NCI-H146 (cell line): ENCODE results near the gene STIM2.

Experiments used
- DNase-seq: peaks from one replicate; lab custom pipeline; 2025; lab: John Stamatoyannopoulos, UW

STIM2 gene

GRCh38 chr4:26837993-26838842 lies 22.4 kb upstream of the STIM2 start:
- DNase-seq, result no peak

- DNase-seq, result no peak
Measured at GRCh38 chr4:26839016-26839415, 21.6 kb upstream of the STIM2 start.

- no peak for DNase-seq
Measured at GRCh38 chr4:26839534-26839951, 21.1 kb upstream of the STIM2 start.

- DNase-seq, result no peak
Measured at GRCh38 chr4:26840786-26841185, 19.9 kb upstream of the STIM2 start.

- no peak for DNase-seq
Measured at GRCh38 chr4:26842911-26843310, 17.7 kb upstream of the STIM2 start.

GRCh38 chr4:26850528-26850927 lies 10.1 kb upstream of the STIM2 start:
- no peak for DNase-seq

GRCh38 chr4:26851129-26851528 lies 9.5 kb upstream of the STIM2 start:
- no peak for DNase-seq

GRCh38 chr4:26854701-26855100 lies 5.9 kb upstream of the STIM2 start:
- peak; percentile 63 for DNase-seq

- no peak for DNase-seq
Measured at GRCh38 chr4:26856906-26857277, 3.7 kb upstream of the STIM2 start.

- peak; percentile 89 for DNase-seq
Measured at GRCh38 chr4:26857278-26858034, 3.2 kb upstream of the STIM2 start.

GRCh38 chr4:26858035-26858918 lies 2.4 kb upstream of the STIM2 start:
- no peak for DNase-seq

GRCh38 chr4:26858947-26859401 lies 1.7 kb upstream of the STIM2 start:
- no peak for DNase-seq

- peak; percentile 9 for DNase-seq
Measured at GRCh38 chr4:26859762-26860156, 882 bp upstream of the STIM2 start.

- DNase-seq, result peak; percentile 78
Measured at GRCh38 chr4:26860922-26861433, 337 bp downstream of the STIM2 start.

- DNase-seq, result peak; percentile 71
Measured at GRCh38 chr4:26861434-26862186, 969 bp downstream of the STIM2 start.

- DNase-seq, result no peak
Measured at GRCh38 chr4:26862381-26862915, 1.8 kb downstream of the STIM2 start.

- DNase-seq, result no peak
Measured at GRCh38 chr4:26863512-26863911, 2.9 kb downstream of the STIM2 start.

- DNase-seq, result no peak
Measured at GRCh38 chr4:26864899-26865298, 4.3 kb downstream of the STIM2 start.

- DNase-seq, result no peak
Measured at GRCh38 chr4:26866203-26866602, 5.6 kb downstream of the STIM2 start.

GRCh38 chr4:26866781-26867180 lies 6.1 kb downstream of the STIM2 start:
- no peak for DNase-seq
